Activated T-cell treated with anti-CD3 and anti-CD28 coated beads for 4 hours (primary cell): ENCODE data around the gene ESRP2.

Experiments used
- DNase-seq: peaks from one replicate; pipeline ENCODE4 v3.0.0-alpha.2; 2020

ESRP2 gene

DNA sequence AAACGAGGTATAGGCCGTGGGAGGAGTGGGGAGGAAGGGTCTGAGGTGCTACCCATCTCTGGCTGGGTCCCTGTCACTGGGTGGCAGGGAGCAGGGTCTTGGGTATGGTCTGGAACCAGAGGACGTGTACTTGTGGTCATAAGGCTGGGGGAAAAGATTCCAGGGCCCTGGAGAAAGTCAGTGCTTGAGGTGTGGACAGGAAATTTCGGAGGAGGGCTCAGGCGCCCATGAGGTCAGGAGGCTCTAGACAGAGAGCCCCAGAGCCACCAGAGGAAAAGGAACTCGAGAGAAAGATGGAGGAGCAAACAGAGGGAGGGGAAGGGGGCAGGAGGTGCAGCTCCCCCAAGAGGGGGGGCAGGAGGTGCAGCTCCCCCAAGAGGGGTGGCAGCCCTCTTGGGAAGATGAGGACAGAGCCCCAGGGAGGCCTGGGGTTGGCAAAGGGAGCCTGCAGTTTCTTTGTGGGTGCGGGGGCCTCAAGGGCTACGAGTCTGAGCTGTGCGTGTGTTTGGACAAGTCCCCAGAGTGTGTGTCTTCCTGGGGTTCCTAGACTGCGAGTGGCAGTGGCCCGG is 27.7 kb upstream of the ESRP2 start:
- no peak for DNase-seq

DNA sequence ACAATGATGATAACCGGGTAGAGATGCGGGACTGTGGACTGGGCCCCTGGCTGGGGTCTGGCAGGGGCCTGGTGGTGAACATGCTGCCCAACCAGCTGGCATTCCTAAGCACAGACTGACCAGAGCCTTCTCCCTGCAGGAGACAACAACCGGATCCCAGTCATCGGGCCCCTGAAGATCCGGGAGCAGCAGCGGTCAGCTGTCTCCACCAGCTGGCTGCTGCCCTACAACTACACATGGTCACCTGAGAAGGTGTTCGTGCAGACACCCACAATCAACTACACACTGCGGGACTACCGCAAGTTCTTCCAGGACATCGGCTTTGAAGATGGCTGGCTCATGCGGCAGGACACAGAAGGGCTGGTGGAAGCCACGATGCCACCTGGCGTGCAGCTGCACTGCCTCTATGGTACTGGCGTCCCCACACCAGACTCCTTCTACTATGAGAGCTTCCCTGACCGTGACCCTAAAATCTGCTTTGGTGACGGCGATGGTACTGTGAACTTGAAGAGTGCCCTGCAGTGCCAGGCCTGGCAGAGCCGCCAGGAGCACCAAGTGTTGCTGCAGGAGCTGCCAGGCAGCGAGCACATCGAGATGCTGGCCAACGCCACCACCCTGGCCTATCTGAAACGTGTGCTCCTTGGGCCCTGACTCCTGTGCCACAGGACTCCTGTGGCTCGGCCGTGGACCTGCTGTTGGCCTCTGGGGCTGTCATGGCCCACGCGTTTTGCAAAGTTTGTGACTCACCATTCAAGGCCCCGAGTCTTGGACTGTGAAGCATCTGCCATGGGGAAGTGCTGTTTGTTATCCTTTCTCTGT is 23.3 kb upstream of the ESRP2 start:
- no peak for DNase-seq

DNA sequence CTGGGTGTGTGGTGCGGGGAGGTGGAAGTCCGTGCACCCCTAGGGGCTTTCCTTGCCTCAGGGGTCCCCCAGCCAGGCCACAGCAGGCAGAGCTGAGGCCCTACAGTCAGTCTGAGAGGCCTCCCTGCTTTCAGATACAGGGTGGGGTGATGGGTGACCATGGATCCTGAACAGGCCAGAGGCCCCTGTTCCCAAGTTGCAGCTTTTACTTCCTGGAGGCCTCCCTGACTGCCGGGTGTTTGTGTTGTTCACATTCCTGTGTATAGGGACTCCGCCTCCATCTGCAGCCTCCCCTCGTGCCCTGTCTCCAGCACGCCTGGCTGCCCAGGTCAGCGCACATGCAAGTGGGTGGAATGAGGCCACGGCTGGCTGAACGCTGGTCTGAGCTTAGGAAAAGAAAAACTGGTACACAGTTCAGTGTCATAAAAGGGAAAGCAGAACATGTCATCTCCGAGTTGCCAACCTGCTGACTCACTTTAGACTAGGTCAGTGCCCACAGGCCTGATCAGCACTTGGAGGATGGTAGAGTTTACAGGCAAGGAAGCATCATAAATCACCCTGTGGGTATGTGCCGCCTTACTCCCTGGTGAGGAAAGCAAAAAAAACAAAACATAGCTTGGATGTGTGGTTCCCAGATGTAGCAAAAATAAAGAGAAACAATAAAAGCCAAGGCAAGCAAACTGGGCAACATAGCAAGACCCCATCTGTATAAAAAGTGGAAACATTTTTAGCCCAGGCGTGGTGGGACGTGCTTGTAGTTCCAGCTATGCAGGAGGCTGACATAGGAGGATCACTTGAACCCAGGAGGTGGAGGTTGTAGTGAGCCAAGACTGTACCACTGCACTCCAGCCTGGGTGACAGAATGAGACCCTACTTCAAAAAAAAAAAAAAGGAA is 22.2 kb upstream of the ESRP2 start:
- DNase-seq: no peak

DNA sequence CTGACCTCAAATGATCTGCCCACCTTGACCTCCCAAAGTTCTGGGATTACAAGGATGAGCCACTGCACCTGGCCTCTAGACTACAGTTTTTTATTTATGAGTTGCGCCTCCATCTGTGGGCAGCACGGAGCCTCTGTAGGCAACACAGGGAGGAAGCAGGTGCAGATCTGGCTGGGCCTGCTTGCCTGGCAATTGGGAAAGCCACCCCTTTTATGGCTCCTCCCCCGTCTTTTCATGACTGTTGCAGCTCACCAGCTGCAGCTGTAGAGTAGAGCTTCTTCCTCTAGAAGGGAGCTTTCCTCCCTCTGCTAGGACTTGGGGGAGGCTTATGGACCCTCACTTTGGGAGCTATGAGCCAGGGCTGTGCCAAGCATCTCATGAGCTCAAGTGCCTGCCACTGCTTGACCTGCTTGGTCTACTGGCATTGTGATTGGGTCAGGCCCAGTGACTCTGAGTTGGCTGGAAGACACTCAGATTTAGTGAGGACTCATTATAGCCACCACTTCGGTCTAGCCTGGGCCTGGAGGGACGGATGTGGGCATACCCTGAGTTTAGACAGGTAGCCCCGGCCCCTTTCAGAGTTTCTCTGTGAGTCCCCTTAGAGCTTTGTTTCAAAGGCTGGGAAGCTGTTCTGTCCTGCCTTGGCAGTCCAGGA is 21.5 kb upstream of the ESRP2 start:
- no peak for DNase-seq

DNA sequence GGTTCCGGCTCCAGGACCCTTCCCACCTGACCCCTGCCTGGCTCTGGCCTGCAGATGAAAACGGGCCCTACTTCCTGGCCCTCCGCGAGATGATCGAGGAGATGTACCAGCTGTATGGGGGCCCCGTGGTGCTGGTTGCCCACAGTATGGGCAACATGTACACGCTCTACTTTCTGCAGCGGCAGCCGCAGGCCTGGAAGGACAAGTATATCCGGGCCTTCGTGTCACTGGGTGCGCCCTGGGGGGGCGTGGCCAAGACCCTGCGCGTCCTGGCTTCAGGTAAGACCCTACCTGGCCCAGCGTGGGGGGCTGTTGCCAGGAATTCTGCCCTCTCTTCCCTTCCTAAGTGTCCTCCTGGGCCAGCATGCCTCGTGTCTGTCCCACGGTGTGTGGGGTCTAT is 19.8 kb upstream of the ESRP2 start:
- no peak for DNase-seq

DNA sequence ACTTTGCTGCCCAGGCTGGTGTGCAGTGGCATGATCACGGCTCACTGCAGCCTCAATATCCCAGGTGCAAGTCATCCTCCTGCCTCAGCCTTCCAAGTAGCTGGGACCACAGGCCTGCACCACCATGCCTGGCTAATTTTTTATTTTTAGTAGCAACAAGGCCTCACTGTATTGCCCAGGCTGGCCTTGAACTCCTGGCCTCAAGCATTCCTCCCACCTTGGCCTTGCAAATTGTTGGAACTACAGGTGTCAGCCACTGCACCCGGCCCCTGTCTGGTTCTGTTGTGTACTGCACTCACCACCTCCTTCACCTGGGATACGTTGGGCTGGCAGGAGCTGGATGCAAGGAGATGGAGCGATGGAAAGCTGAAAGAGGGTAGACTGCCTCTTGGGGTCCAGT is 17.8 kb upstream of the ESRP2 start:
- no peak for DNase-seq

DNA sequence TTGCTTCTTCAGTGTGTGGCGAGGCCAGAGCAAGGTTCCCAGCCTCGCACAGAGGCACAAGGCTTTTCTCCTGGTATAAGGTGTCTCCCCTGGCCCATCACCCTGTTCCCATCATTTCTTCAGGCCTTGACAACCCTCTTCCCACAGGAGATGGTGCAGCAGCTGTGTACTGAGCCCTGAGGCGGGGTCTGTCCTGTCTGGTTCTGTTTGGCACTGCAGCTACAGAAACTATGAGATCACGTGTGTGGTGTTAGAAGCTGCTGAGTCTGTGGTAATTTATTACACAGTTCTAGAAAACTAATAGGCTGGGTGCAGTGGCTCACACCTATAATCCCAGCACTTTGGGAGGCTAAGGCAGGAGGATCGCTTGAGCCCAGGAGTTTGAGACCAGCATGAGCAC is 16.5 kb upstream of the ESRP2 start:
- no peak for DNase-seq

DNA sequence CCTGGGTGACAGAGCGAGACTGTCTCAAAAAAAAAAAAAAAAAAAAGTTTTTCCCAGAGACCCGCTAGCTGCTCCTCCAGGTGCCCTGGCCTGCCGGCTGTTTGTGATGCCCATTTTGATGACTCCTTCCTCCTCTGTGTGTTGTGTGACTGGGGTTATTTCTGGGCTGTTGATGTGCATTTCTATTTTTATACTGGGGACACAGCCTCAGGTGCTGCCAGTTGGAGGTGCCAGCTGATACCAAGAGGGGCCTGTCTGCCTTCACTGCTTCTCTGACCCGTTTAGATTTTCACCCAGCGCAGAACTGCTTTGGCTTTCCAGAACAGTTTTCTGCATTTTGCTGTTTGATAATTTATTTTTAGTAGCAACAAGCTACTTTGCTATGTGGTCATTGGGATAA is 15.9 kb upstream of the ESRP2 start:
- DNase-seq: no peak

DNA sequence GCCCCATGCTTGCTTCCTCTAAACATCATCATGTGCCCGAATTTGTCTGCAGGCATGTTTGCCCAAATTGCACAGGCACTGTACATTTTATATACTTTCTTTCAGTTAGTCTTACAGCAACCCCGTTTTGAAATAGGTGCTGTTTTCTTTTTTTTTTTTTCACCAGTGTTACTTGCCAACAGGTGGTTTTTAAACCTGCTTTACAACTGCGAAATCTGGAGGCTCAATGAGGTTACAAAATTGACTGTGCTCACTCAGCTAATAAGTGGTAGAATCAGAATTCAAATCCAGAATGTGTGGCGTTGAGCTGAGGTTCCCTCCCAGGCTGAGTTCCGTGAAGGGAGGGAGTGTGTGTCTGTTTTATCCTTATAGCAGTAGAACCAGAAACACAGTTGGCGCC is 15.0 kb upstream of the ESRP2 start:
- DNase-seq: no peak

DNA sequence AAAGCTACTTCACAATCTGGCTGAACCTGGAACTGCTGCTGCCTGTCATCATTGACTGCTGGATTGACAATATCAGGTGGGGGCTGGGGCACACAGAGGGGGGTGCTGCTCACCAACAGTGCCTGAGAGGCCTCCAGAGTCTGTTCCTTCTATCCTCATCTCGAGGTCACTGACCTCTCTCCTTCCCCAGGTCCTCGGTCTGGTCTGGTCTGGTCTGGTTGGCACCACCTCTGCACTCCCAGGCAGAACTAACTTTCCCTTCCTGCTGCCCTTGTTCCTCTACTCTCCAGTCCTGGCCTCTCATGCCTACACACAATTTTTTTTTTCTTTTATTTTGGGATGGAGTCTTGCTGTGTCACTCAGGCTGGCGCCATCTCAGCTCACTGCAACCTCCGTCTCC is 13.4 kb upstream of the ESRP2 start:
- DNase-seq: no peak

DNA sequence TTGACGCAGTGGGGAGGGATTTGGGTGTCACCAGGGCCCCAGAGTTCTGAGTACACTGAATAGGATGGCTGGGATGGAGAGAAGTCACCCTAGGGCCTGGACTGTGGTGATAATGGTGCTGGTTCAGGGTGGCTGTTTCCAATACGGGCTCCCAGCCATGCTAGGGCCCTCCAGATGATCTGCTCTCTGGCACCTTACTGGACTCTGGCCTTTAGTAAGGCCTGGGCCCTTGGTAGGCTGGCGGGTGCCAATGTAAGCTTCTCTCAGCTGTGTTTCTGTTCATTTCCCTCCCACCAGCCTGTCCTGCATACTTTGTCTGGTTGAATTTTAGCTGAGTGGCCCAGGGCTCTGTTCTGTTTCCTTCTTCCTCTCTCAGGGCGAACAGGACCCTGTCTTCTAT is 12.0 kb upstream of the ESRP2 start:
- no peak for DNase-seq

DNA sequence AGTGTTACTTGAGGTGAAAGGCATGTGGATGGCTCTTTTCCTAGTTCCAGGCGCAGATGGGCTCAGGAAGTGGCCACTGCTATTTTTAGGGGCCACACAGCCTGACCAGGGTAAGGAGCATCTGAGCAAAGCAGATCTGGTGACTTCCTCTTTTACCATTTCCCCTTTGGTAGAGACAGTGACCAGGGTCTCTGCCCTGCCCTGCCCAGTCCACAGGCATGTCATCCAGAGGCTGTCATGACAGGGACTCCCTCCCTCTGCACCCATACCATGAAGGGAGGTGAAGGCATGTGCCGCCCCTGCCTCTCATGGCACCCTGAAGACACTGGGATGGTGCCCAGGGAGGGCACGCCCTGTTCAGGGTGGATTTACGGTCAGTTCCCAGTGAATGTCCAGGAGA is 11.5 kb upstream of the ESRP2 start:
- no peak for DNase-seq

DNA sequence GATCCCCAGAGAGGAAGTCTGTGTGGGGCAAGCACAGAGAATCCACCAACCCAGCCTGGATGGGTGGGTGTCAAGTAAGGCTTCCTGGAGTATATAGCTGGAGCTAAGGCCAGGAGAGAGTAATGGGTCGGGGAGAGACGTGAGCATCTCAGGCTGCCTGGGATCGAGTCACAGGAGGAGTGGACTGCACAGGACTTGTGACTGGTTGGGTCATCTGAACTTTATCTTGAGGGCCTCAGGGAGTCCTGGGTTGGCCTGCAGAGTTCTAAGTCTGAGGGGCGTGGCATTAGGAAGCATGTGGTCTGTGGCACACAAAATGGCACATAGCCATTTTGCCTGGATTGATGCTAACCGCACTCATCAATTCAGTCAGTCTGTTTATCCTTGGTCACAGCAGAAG is 10.7 kb upstream of the ESRP2 start:
- no peak for DNase-seq

DNA sequence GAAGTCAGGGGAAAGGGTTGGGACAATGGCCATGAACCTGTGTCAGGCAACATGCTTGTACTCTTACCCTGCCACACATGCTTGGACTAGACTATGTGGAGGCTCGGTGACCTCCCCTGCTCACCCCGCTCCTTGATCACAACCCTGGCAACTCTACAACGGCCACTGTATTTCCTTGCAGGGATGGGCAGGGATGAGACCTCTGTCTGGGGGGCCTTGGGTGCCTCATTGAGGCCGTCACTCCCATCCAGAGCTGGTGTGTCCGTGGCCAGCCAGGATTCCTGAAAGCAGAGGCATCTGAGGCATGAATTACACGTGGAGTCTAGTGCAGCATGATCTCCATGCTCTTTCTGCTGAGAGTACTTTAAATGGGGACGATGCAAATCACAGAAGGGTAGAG is 10.2 kb upstream of the ESRP2 start:
- DNase-seq: no peak

DNA sequence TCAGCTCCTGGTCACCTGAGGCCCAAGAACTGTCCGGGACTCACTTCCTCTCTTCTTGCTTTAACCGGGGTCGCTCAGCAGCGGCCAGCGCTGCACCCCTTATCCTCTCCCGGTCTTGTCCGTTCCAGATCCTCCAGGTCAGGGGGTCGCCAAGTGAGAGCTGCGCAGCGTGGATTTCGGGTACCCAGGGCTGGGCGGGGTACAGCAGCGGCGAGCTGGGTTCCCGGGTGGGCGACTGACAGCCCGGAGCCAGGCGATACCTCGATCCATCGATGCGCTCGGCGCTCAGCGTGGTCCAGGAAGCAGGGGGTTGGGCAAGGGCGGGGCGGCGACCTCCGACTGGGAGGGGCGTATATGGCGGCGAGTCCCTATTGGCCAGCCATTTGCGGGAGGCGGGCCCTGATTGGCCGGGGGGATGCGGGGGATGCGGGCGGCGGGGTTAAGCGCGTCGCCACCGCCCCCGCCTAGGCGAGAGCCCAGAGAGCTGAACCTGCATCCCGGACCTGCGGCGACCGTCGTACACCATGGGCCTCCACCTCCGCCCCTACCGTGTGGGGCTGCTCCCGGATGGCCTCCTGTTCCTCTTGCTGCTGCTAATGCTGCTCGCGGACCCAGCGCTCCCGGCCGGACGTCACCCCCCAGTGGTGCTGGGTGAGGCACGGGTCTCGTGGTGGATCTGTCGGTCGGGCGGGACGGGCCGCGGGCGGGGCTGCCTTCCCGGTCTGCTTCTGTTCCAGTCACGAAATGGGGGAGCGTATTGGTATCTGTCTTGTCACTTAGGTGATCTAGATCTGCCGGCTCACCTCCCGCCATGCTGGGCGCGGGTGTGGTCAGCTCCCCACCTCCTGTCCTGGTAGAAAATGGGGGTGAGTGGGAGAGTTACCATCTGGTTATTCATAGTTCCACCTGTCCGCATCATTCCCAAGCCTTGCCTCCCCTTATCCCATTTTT is 9.3 kb upstream of the ESRP2 start, which contains the start of gene PLA2G15:
Gene PLA2G15, plus strand, starts transcription at position 471 of the 951 bp plus-strand sequence. Its CDS starts 54 bp downstream, at position 525.
- DNase-seq: peak; percentile 96

DNA sequence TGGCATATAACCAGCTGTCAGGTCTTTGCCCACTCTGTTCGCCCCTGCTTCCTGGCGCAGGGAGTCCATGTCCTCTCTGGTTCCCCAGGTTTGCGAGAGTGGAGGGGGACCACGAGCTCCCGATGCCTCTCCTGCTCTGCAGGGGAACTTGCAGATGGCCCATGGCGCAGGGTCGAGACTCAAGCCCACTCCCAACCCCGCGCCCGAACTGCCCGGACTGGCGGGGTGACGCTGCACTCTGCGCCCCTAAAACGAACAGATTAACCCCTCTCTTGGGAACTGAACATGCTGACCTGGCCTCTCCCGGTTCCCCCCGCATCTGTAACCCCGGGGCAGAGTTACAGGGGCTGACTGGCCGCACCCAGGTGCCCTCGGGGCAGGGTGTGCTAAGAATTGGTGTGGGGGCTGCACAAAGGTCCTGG is 8.6 kb upstream of the ESRP2 start:
- no peak for DNase-seq

DNA sequence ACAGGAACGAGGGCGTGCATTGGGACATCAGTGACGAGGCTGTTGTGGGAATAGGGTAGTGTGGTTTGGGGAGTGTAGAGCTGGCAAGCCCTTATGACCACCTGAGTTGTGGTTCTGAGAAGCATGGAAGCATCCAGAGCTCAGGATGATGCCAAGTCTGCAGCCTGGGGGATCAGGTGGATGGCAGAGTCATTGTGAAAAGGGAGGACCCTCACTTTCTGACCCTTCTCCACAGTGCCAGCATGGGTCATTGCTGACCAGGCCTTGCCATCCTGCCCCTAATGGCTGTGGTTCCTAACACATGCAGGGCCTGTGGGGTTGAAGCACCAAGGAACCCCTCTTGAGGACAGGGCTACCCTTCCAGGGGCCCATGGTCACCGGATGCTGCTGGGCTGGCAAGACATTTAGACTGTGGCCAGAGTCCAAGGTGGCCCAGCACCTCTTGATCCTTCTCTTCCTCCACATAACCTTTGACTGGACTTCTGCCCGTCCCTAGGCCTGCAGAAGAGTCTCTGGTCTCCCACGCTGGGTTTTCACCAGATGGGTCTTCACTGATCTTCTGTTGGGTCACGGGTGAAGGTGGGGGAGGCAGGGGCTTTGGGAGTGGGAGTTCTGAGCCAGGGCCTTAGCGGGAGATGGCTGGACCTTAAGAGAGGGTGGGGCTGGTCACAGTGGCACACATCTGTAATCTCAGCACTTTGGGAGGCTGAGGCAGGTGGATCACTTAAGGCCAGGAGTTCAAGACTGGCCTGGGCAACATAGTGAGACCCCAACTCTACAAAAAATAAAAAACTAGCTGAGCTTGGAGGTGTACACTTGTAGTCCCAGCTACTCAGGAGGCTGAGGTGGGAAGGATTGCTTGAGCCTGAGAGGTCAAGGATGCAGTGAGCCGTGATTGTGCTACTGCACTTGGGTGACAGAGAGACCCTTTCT is 7.3 kb upstream of the ESRP2 start:
- DNase-seq: no peak

DNA sequence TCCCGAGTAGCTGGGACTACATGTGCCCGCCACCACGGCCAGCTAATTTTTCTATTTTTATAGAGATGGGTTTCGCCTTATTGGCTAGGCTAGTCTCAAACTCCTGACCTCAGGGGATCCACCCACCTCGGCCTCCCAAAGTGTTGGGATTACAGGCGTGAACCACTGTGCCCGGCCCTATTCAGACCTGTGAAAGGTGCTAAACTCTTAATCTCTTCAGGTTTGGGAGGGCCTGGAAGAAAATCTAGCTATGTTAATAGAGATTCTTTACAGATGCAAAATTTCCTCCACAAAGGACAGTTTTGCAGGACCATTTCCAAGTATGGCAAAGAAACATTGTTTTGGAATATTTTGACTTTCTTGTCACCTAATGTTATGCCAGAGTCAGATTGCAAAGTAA is 6.2 kb upstream of the ESRP2 start:
- no peak for DNase-seq

DNA sequence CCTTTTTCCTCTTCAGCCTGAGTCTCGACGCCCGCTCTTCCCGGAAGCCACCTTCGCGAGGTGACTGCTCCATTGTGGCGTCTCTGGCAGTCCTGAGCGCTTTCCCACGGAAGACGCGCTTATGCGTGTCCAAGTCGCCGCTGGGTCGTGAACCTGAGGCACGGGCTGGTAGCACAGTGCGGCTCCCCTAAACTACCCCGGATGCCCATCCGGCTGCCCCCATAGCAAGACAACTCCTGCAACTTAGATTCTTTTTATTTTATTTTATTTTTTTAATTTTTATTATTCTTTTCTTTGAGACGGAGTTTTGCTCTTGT is 2.1 kb upstream of the ESRP2 start:
- DNase-seq: no peak

DNA sequence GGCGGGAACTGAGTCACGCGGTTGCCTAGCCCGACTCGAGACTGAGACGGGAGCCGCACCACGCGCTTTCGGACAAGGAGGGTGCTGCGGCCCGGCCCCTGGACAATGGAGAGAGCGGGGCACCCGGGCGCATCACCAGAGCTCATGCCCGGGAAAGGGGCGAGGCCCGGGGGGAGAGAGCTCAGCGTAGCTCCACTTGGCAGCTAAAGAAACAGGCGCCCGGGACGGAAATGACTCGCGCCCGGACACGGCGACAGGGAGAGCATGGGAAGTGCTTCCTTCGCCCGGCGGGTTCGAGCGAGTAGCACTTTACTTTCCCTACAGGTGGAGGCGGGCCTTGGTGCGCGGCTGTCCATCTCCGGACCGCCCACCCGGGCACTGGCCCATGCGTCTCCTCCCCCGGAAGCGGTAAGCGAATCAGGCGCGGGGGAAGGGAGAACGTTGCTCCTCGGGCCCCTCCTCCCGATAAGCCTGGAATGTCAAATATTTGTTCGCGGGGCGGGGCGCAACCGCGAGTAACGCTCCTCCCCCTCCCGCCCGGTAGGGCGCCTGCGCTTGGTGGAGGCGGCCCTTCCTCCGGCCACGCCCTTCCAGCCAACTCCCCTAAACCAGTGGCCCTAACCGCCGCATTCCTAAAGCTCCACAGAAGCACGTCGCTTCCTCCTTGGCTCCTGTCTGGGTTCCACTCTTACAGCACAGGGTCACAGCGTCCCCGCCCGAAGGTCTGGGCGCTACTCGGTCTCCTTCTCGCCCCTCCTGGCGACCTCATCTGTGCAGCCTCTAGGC is 1.5 kb upstream of the ESRP2 start:
- peak; percentile 85 for DNase-seq
